GM23338 (cell line): ENCODE data around the gene MARK2.

ENCODE experiments used
- CREB1 ChIP-seq: fragments of 250-450 bp; sonication (Bioruptor Pico); IDR thresholded peaks from 2 replicates; pipeline ENCODE4 v1.5.0; 2020; ENCODE audit warnings: low read depth, mild to moderate bottlenecking, moderate library complexity
- CTCF ChIP-seq, 2 experiments: fragments of 200-600 bp in 1 of 2; sonication (generic) in 1 of 2; conservative IDR thresholded peaks; 2 replicates each; pipeline versions ENCODE4 v1.5.1 to v1.6.1; 2016 to 2017; ENCODE audit warnings: antibody characterized with exemption in 2 of 2, low read depth in 2 of 2, mild to moderate bottlenecking in 2 of 2, moderate library complexity in 1 of 2
- ETS1 ChIP-seq: IDR thresholded peaks from 2 replicates; pipeline ENCODE4 v1.6.1; 2016; ENCODE audit warnings: antibody characterized with exemption
- EZH2 ChIP-seq: fragments of 200-600 bp; sonication (generic); IDR thresholded peaks from one replicate; pipeline ENCODE4 v1.8.0; 2017; ENCODE audit warnings: antibody characterized with exemption, mild to moderate bottlenecking, low read depth; ENCODE audit not compliant: unreplicated experiment
- EZH2phosphoT487 ChIP-seq: fragments of 200-600 bp; sonication (generic); IDR thresholded peaks from one replicate; pipeline ENCODE4 v1.8.1; 2018; ENCODE audit warnings: antibody characterized with exemption; ENCODE audit not compliant: unreplicated experiment
- JUNB ChIP-seq: IDR thresholded peaks from one replicate; pipeline ENCODE4 v1.6.1; 2016; ENCODE audit warnings: antibody characterized with exemption; ENCODE audit not compliant: unreplicated experiment
- POLR2AphosphoS5 ChIP-seq: IDR thresholded peaks from 2 replicates; pipeline ENCODE4 v1.6.1; 2016; ENCODE audit warnings: antibody characterized with exemption, low read depth
- REST ChIP-seq: IDR thresholded peaks from one replicate; pipeline ENCODE4 v1.6.1; 2018; ENCODE audit warnings: antibody characterized with exemption; ENCODE audit not compliant: unreplicated experiment
- STAT1 ChIP-seq: IDR thresholded peaks from one replicate; pipeline ENCODE4 v1.6.1; 2016; ENCODE audit warnings: antibody characterized with exemption; ENCODE audit not compliant: unreplicated experiment
- ZNF331 ChIP-seq: fragments of 250-450 bp; sonication (Bioruptor Pico); IDR thresholded peaks from 2 replicates; pipeline ENCODE4 v1.5.0; 2020; ENCODE audit warnings: low read depth, mild to moderate bottlenecking, moderate library complexity

GRCh38 chr11:63873311-63873710 is 34.4 kb downstream of the MARK2 start:
- TF ChIP-seq CTCF (conservative IDR thresholded peaks at IDR 0.05; ENCODE audit: low read depth in 2 of 2) (no peak), EZH2phosphoT487 (no peak), CREB1 (no peak), ZNF331 (CRISPR knock-in tag) (no peak), POLR2AphosphoS5 (no peak), JUNB (no peak), EZH2 (no peak), REST (no peak), ETS1 (no peak), STAT1 (no peak)
